PC-9 (cell line): Measurements from ENCODE around the gene GPR32.
"Not testable (repeated sequence)": the region's sequence is repeated elsewhere in the genome, so short reads cannot be mapped to it uniquely, and the experiment has no call there.

Experiments used
- EZH2 ChIP-seq: fragments of 200-600 bp; sonication (generic); IDR thresholded peaks from 2 replicates; pipeline ENCODE4 v1.8.0; 2017; ENCODE audit warnings: antibody characterized with exemption, low read depth
- TF ChIP-seq, protein P1 (sequence below): fragments of 200-600 bp; sonication (generic); conservative IDR thresholded peaks from 2 replicates; pipeline ENCODE4 v1.6.1; 2017; ENCODE audit warnings: mixed run types, antibody characterized with exemption, mild to moderate bottlenecking, moderate library complexity

DNA sequence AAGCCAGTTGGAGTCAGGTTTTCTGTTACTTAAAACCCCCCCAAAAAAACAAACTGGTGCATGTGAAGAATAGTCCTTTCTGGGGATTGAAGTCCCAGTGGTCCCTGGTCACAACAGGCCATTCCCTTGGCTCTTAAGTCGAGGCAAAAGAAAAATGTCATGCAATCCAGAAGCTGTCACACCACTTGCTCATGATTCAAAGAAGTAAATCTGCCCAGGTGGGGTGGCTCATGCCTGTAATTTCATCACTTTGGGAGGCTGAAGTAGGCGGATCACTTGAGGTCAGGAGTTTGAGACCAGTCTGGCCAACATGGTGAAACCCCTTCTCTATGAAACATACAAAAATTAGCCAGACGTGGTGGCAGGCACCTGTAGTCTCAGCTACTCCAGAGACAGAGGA lies 8.8 kb upstream of the GPR32 start:
- TF ChIP-seq, protein P1, sequence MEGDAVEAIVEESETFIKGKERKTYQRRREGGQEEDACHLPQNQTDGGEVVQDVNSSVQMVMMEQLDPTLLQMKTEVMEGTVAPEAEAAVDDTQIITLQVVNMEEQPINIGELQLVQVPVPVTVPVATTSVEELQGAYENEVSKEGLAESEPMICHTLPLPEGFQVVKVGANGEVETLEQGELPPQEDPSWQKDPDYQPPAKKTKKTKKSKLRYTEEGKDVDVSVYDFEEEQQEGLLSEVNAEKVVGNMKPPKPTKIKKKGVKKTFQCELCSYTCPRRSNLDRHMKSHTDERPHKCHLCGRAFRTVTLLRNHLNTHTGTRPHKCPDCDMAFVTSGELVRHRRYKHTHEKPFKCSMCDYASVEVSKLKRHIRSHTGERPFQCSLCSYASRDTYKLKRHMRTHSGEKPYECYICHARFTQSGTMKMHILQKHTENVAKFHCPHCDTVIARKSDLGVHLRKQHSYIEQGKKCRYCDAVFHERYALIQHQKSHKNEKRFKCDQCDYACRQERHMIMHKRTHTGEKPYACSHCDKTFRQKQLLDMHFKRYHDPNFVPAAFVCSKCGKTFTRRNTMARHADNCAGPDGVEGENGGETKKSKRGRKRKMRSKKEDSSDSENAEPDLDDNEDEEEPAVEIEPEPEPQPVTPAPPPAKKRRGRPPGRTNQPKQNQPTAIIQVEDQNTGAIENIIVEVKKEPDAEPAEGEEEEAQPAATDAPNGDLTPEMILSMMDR: not testable (repeated sequence)
- TF ChIP-seq EZH2: not testable (repeated sequence)
